COR-L47 (cell line): Measurements from ENCODE around the gene PRELID3B.
"Not testable (repeated sequence)": the region's sequence is repeated elsewhere in the genome, so short reads cannot be mapped to it uniquely, and the experiment has no call there.

Experiments used
- DNase-seq: peaks from one replicate; lab custom pipeline; 2025; lab: John Stamatoyannopoulos, UW

Gene PRELID3B

DNA sequence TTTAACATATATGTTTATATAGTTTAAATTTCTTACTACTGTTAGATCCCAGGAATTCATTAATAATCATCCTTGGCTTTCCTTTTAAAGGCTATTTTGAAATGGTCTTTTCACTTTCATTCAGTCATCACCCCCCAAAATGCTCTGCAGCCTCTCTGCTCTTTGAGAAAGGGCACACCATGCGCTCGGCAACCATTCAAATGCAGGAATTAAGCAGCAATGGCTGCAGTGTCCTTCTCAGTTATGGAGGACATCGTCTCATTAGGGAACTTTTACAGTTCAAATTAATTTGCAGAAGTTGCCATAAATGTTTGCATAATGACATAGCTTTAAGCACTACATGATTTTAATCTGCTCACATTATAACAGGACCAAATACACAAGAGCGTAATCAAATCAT lies 17.1 kb downstream of the PRELID3B start:
- DNase-seq, result no peak

DNA sequence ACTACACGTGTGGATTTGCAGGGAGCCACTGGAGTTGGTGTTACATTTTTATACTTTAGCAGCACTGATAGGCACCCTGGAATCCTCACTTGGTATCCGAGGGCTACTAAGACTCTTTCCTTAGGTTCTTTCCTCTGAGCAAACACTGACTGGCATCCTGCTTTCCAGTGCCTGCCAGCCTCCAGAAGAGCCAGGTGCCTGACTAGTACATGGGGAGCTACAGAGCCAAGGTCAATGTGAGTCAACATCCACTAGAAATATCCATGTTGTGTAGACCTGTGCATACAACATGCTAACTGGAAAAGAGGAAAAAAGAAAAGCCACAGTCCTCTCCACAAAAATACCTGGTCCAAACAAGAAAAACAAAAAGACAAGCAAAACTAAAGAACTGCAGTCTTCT lies 17.5 kb downstream of the PRELID3B start:
- no peak for DNase-seq

DNA sequence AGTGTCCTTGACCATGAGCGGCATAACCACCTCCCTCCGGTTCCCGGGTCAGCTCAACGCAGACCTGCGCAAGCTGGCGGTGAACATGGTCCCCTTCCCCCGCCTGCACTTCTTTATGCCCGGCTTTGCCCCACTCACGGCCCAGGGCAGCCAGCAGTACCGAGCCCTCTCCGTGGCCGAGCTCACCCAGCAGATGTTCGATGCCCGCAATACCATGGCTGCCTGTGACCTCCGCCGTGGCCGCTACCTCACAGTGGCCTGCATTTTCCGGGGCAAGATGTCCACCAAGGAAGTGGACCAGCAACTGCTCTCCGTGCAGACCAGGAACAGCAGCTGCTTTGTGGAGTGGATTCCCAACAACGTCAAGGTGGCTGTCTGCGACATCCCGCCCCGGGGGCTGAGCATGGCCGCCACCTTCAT lies 18.5 kb downstream of the PRELID3B start:
- no peak for DNase-seq

DNA sequence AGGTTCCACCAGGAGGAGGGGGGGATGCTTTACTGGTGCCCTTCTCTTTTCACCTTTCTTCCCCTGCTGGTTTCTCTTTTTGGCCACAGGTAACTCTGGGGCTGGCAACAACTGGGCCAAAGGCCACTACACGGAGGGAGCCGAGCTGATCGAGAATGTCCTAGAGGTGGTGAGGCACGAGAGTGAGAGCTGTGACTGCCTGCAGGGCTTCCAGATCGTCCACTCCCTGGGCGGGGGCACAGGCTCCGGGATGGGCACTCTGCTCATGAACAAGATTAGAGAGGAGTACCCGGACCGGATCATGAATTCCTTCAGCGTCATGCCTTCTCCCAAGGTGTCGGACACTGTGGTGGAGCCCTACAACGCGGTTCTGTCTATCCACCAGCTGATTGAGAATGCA lies 19.0 kb downstream of the PRELID3B start:
- no peak for DNase-seq

DNA sequence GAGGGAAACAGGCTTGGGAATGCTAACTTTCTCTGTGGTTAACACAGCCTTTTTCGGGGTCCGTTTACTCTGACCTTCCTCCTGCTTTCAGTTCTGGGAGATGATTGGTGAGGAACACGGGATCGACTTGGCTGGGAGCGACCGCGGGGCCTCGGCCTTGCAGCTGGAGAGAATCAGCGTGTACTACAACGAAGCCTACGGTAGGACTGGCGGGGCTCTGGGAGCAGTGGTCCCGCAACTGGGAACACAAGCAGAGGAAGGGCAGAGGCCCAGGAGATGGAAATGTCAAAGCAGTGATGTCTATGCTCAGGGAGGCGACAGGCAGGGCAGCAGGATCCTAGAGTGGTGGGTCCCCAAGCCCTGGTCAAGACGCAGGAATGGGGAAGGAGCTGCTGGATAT lies 19.8 kb downstream of the PRELID3B start:
- no peak for DNase-seq

DNA sequence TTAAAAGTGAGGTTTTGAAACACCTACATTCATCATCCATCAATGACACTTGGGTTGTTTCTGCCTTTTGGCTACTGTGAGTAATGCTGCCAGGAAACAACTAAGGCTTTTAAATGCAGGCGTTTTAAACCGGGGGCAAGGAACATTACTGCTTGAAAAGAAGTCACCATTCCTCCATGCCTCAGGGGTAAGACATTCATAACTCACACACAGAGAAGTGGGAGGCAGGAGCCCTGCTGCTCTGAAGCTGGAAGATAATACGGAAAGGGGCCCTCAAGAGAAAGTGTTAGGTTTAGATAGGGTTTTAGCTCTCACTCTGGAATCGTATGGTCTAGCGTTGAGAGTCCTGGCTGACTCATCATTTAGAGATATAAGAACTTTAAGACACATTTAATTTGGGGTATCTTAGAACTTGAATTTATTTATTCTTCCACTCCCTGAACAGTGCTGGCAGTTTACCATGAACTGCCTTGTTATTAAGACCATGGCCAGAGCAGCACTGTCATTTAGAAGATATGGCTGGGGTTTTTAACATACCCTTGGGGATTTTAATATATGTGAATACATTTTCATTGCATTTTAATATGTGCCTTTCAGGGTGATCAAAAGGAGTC lies 21.5 kb downstream of the PRELID3B start:
- DNase-seq, result no peak

DNA sequence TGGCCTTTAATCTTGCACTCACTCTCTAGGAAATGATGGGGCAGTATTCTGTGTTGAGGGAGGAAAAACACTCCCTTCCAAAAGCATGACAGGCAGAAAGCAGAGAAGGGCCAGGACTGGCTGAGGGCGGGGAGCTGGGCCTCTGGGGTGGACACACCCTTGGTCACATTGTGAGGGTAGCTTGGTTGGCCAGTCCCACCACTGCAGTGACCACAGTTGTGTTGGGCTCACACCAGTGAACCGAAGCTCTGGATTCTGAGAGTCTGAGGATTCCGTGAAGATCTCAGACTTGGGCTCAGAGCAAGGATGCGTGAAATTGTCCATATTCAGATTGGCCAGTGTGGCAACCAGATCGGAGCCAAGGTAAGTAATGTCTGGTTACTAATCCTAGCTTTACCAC lies 23.4 kb downstream of the PRELID3B start, which contains the start of gene TUBB1:
Gene TUBB1 (plus strand): TSS at position 213 of the 400 bp plus-strand sequence. CDS start 94 bp downstream, at position 307.
- no peak for DNase-seq

DNA sequence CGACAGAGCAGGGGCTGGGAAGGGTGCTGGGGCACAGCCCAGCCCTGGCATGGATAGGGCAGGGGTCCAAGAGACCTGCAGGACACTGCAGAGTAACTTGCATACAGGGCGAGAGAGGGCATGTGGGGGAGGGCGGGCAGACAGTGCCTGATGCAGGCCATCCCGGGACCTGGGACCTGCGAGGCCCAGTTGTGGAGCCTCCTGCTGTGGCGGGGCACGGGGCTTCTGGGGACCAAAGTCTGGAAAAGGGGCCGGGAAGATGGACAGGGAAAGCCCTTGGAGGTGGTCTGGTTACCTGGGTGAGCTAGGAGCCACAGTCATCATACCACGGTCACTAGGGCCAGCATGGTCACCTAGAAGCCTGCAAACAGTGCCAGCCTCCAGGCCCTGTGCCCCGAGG lies 23.8 kb downstream of the PRELID3B start:
- no peak for DNase-seq

DNA sequence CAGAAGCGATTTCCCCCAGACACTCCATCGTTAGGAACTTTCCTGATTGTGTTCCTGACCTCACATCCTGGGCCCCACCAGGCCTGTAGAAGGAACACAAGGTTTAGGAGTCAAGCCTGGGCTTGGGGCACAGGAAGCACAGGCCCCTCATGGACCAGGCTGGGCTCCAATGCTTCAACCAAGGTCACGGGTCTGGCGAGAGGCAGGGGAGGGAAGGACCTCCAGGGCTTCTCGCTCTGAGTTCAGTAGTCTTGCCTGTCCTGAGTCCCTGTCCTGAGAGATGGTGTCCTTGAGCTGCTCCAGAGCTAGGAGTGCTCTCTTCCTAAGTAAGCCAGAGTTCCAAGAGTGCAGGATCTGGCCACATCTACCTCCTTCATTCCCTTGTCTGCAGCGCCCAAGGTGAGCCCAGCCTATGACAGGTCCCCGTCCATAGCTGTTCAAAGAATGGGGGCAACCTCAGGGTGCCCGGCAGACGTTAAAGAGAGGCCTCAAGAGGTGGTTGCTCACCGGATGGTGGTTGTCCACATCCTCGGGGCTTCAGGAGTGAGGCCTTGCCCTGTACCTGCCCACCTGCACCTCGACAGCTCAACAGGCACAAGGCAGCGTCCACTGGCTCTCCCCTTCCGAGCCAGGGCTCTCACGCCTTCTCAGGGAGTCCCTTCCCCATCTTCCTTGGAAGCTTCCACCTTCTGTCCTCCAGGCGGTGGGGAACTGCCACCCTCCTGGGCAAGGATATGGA lies 24.9 kb downstream of the PRELID3B start:
- DNase-seq, result no peak

DNA sequence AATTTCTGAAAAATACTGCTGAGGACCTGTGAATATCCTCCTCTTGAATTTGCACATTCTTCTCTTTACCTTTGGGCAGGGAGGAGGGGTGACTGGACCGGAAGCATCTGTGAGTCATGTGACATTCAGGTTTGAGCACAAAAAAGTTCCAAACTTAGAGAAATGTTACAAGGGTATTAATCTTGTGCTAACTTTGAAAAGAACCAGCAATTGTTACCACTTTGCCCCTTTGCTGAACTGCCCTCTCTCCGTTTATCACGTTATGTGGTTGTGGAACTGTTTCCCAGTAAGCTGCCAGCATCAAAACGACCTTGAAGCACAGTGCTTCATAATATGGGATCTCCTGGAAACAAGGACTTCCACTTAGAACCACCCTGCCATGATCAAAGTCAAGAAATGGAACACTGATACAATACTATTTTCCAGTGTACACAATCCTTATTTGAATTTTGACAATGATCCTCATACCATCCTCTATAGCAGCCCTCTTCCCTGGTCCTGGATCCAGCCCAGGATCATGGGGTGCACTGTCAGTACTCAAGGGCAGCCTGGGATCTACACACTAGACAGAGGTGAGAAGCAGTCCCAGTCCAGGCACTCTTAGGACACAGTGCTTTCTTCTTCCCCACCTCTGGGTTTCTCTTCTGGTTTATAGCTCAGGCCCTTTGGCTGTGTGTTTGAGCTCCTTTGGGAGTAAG lies 25.6 kb downstream of the PRELID3B start:
- DNase-seq, result no peak

DNA sequence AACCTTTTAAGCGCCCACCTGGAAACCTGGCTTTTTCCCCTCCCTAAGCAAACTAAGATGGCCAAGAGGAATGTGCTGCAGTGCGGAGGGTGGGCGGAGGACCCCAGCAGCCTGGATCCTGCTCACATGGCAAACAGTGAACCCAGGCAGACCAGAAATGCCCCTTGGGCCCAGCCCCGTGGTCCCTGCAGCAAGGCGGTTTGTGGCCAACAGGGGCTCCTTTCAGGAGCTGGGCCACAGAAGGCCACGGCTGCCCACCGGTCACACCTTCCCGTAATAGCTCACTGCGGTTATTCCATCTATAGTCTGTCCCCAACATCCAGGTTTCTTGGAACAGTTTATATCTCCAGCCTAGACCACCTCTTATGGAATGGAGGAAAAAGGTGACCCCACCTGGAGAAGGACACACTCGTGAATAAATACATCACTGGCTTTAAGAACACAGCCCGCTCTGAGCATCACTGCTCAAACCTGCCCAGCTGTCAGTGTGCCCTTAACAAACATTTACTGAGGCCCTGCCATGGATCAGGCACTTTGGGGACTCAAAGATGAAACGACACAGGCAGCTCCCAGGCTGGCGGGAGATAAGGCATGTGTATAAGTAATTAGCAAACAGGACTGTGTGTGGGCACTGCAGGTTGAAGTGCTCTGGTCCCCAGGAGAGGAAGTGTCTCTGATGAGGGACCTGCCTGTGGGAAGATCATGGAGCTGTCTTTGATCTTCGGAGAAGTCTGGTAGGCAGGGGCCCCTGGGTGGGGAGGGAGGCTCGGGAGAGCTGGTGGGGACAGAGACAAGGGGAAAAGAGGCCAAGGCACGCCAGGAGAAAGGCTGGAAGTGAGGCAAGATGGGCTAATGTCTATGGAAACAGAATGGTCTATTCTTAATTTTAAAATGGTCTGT lies 26.5 kb downstream of the PRELID3B start:
- DNase-seq, result no peak

DNA sequence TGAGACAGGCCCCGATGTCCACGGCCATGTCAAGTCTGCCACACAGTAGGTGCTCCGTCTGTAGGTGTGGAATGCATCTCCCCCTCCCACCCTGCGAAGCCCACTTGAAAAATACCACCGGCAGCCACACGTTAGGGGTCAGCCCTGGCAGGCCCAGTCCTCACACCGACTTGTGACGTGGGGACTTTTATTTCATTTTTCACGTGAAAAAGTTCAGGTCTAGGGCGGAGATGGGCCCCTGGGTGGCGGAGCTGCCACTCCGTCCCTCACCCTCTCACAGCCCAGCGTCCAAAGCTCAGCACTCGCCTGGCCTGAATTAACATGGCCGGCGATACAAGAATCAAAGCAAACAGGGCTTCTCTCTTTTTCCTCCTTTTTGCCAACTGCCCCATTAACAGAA lies 27.2 kb downstream of the PRELID3B start:
- DNase-seq, result no peak

DNA sequence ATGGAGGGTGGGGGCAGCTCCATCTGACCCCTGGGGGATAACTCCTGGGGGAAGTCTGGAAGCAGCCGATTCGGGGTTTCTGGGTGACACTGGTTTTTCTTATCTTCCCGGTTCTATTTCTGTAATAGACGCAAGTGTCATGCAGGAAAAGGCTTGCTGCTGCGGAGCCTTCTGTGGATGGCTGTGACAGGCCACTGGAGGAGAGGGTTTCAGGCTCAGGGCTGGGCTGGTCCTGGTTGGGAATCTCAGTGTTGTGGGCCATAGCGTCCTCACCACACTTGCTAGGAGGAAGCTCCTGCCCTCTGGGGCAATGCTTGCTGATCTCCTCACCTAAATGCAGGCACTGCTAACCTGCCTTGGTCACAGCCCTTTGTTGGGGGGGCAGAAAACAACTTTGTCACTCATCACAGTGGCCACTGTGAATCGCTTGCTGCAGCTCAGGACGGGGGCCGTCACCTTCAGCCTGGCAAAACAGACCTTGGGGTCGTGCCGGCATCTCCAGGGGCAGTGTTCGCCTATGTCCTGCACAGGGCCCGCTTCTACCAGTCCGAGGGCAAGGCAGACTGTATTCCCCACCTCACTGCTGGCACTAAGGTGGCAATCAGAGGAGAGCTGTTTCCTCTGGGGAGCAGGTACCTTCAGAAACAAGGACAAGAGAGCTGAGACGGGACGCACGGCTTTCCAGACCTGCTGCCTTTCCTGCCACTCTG lies 27.8 kb downstream of the PRELID3B start:
- no peak for DNase-seq

DNA sequence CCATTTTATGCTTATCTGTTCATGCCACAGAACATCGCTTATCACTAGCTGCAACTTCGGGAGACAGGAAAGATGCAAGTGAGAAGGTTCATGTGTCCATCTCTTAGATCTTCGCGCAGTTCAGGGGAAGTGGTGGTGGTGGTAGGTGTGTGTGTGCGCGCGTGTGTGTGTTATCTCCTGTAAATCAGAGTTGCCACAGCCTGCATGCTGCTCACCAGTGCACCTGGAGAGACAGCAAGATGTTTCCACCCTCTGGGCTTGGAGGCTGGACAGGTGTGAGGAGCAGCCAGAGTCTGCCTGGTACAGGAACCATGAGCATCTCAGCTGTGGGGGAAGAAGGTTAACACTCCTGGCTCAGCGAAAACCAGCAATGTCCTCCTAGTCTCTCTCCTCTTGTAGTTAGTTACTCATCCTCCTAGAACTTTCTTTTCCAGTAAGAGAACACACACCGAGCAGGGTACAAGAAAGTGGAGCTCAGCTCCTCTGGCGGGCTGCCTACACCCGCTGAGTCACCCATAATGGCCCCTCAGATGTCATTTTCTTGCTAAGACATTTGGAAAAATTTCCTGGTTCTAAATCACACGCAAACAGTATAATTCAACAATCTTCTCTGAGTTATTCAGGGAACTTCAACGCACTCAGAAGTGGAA lies 28.5 kb downstream of the PRELID3B start:
- DNase-seq, result no peak

DNA sequence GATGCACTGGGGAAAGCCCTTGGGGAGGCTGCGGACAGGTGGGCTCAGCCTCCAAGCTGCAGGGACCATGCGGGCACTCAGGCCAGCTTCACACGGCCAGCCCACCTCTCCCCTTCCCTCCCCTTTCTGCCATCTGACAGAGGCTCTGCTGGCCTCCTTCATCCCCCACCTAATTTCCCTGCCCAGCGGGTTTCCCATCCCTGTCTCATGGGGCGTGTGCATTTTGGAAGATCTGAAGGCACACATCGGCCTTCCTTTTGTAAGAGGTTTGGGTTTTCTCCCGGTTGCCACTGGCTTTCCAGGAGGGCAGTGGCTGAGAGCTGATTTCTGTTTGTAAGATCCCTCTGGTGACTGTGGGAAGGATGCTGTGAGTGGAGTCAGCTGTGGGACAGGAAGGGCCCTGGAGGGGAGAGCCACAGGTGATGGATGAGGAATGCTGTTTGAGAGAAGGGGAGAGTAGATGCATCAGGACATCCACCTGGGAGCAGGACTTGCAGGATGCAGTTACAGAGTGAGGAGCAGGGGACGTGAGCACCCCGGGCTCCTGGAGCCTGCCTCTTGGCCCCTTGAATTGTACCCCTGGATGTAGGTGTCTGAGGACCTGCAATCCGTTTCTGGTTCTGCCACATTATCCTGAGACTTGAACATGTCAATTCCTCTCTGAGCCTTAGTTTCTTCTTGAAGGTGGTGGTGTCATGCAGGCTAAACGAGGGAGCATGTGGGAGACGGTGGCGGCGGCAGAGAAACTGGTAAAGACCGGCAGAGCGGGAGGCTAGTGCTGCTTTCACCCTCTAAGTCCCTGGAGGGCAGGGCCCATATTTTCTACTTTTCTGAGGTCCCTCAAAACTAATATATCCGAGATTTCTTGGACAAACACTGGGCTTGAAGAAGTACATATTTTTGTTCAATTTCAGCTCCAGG lies 29.3 kb downstream of the PRELID3B start:
- no peak for DNase-seq

DNA sequence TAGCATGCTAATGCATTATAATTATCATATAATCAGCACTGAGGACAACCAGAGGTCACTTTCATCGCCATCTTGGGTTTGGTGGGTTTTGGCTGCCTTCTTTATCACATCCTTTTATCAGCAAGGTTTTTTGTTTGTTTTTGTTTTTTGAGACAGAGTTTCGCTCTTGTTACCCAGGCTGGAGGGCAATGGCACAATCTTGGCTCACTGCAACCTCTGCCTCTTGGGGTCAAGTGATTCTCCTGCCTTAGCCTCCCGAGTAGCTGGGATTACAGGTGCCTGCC lies 30.8 kb downstream of the PRELID3B start:
- not testable (repeated sequence) for DNase-seq

DNA sequence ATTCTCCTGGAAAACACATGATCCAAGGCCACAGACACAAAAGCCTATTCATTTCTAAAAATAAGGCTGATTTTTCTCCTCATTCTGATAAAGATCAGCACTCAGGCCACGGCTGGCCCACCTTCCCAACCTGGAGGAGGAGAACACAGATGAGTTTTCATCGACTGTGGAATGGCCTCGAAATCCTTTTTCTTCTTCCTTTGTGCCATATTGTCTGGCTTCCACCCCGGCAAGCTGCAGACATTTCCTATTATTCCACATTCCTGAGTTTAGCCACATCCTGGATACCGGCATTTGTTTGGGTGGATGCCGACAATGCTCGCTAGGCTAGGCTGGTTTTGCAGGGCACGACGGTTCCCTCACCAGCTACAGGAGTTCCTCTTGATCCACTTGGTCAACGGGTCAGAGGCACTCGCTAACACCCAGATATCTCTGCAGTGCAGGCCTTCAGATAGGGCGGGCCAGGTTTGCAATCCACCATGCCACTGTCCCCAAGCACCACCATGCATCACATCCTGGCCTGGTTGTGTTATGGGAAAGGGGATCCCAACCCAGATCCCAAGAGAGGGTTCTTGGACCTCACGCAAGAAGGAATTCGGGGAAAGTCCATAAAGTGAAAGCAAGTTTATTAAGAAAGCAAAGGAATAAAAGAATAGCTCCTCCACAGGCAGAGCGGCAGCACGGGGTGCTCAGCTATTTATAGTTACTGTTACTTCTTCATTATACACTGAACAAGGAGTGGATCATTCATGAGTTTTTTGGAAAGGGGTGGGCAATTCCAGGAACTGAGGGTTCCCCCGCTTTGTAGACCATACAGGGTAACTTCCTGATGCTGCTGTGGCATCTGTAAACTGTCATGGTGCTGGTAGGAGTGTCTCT lies 31.4 kb downstream of the PRELID3B start:
- no peak for DNase-seq

DNA sequence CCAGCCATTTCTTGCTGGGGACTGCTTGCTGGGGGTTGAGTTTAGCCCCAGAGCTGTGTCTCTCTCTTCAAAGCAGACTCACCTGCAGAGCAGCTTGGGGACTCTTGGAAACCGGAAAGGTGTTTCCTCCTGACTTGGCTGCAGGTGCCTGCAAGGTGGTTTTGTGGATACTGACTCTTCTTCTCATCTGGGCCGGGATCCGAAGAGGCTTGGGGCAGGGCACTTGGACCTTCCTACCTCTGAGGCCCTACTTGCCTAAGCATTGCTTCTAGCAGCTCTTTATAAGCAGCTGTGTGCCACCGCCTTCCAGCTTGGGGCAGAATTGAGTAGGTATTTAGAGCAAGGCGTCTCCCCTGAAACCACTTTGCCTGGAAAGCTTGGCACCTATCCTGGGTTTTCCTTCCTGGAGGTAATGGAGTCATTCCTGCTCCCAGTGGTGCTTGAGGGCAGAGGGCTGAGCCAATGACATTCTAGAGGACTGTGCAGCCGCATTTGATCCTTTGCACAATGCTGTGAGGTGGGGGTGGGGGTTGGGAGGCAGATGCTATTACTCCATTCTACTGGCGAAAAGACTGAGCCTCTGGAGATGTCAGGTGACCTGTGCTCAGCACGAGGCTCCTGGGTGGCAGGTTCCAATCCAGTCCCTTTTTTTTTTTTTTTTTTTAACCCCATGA lies 32.1 kb downstream of the PRELID3B start:
- no peak for DNase-seq
